ENCODE results near the gene MTHFSD. TPM values are rescaled to one million over a fixed set of nuclear protein-coding genes. Genes with fewer than 3 reads are reported as not detected.

Gene MTHFSD
- total and polyA plus RNA-seq, 2 donors, result 12.0 to 20.7 TPM

DNA sequence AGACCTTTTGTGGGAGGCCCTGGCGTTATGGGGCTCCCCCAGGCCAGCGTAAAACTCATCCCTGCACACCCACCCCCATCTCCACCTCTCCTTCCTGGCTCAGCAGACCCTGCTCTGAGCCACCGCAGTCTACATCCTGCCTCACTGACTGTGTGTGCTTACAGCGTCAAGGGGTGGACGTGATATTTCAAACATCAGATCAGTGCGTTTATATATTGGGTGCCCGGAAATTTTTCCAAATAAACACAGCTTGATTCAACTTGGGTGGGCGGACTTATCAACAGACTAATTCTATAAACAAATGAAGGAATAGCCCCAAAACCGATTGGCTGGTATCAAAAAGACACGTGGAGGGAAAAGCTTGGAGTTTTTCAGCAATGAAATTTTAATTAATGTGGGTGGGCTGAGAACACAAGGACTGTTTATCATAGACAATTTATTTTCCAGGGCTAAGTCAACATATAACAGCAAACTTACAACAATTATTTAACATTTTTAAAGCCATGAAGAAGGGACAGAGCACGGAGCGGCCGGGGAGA lies 23.1 kb upstream of the MTHFSD start, which contains the start of gene FOXL1:
Gene FOXL1 (plus strand): TSS at position 489 of the 539 bp plus-strand sequence. CDS start 175 bp downstream, outside the sequence.
- H3K4me1 ChIP-seq (ENCODE audit: insufficient read depth), result no peaks in the 10 kb centered on the region
- 34% methylated on average over 13 of the region's 13 CpGs for WGBS
- H3K27ac ChIP-seq (ENCODE audit: low read depth), result peak within 1 kb of the TSS; percentile 75
- no peaks in the 10 kb centered on the region for H3K36me3 ChIP-seq (ENCODE audit: insufficient read depth)
- no peak for DNase-seq (ENCODE audit: extremely low spot score)
- H3K4me3 ChIP-seq (ENCODE audit: low read depth, low read length), result peak within 1 kb of the TSS; percentile 60

DNA sequence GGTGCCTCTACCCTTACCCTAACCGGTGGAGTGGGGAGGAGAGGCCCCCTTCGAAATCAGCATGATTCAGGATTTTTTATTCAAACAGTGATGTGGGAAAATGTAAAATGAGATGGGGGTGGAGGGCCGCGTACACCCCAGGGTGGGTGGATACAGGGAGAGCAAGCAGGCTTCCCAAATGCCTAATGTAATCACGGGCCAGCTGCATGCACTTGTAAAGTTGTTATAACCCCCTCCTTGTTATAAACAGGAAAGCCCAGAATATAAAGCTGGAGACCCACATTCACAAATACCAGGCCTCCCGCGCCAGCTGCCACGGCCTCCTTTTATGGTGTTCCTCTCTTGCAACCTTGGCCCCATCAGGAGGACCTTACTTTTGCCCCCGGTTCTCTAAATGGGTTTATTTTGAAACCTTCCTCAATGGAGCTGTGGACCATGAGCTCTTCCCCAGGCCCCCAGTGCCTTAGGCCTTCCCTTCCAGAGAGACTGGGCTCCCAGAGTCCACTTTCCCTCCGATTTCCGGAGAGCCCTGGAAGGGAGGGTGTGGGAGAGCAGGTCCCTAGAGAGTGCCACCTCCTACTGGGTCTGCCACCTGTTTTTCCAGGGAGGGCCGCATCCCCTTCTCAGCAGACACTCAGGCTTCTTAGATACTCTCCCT lies 22.4 kb upstream of the MTHFSD start:
- no peaks in the 10 kb centered on the region for H3K4me1 ChIP-seq (ENCODE audit: insufficient read depth)
- 43% methylated on average over 12 of the region's 12 CpGs for WGBS
- peak overlapping the region; percentile 28 for H3K27ac ChIP-seq (ENCODE audit: low read depth)
- H3K36me3 ChIP-seq (ENCODE audit: insufficient read depth), result no peaks in the 10 kb centered on the region
- H3K4me3 ChIP-seq (ENCODE audit: low read depth, low read length), result no peak overlapping the region
- DNase-seq (ENCODE audit: extremely low spot score), result no peak

DNA sequence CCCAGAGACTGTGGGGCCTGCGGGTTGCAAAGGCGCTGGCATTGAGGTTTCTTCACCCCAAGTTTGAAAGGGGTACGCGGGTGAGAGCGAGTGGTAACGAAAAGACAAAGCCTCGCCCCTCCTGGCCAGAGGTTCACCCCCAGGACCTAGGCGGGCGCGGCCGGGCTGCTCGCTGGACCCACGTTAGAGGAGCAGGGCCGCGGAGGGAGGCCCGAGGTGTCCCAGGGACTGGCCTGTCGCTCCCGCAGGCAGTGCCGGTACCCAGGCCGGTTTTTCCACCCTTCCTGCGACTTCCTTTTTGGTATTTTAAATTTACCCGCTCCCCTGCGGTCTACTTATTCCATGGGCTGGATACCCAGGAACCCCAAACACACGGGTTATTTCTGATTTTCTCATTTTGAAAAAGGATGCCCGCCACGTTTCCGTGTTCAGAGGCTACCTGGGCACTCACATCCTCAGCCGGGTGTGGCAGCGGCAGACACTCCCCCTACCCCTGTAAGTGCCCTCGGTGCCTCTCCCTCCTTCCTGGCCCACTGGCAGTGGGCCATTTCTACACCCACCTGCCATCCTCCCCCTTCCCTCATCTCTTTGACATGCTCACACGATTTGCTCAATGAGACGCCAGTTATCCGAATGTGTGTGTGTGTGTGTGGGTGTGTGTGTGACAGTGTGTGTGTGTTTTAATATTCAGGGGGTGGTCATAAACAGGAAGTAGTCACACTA lies 21.7 kb upstream of the MTHFSD start:
- no peaks in the 10 kb centered on the region for H3K36me3 ChIP-seq (ENCODE audit: insufficient read depth)
- no peak overlapping the region for H3K27ac ChIP-seq (ENCODE audit: low read depth)
- 24% methylated on average over 33 of the region's 33 CpGs for WGBS
- no peaks in the 10 kb centered on the region for H3K4me1 ChIP-seq (ENCODE audit: insufficient read depth)
- no peak for DNase-seq (ENCODE audit: extremely low spot score)
- peak overlapping the region; percentile 34 for H3K4me3 ChIP-seq (ENCODE audit: low read depth, low read length)

DNA sequence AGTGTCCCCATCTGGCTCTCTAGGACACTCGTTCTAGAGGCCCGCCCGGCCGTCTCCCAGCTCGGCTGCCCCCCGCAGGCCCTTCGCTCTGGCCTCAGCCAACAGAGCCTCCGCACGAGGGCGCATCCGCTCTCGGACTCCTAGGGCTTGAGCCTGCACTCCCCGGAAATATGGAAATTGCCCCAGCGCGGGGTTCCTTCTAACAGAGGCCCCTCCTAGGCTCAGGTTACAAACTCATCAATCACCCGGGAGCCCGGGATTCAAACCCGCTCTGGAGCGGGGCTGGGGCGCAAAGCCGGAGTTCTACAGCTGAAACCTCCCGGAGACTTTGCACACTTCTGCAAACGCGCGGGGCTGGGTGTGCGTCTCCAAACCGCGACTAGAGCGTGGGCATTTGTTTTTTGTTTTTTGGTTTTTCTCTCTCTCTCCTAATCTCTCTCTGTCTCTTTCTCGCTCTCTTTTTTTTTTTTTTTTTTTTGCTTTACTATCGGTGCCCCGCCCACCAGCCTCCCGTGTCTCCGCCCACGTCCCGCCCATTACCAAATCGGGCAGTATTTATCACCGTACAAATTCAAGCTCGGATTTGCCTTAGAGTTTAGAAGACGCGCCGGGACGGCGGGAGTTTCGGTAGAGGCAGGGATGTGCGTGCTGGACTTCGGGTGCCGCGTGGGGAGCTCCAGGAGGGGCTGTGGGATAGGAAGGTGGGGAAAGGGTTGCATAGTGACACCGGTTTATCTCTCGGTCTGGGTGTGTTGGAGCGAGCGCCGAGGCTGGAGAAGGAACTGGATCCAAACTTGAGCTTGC lies 20.9 kb upstream of the MTHFSD start:
- no peaks in the 10 kb centered on the region for H3K4me1 ChIP-seq (ENCODE audit: insufficient read depth)
- H3K36me3 ChIP-seq (ENCODE audit: insufficient read depth), result no peaks in the 10 kb centered on the region
- peak; percentile 74 for DNase-seq (ENCODE audit: extremely low spot score)
- WGBS, result 1% methylated on average over 54 of the region's 54 CpGs
- peak overlapping the region; percentile 34 for H3K4me3 ChIP-seq (ENCODE audit: low read depth, low read length)
- H3K27ac ChIP-seq (ENCODE audit: low read depth), result no peak overlapping the region

DNA sequence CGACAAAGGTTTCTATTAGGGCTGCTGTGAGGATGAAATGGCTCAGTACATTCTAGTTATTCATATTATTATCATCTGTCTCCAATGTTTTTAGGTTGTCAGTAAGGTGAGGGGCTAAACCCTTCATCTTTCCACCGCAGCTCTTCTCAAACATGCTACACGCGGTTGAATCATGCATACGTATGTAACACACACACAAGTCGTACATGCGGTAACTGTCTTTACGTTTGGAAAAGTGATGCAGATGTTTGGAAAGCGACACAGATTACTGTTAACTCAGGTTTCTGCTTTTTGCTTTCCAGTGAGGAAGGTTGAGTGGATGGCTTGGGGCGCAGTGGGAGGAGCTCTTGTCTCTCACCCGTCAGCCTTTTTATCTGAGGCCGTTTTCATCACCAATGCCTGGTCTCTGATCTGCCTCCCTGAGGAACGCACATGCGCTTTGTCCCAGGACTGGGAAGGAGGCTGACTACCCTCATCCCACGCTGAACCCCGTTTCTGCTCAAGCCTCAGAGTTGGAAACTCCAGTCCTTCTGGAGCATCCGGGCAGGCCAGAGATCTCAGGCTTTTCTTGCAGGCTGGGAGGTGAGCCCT lies 20.2 kb upstream of the MTHFSD start:
- no peaks in the 10 kb centered on the region for H3K36me3 ChIP-seq (ENCODE audit: insufficient read depth)
- no peak overlapping the region for H3K27ac ChIP-seq (ENCODE audit: low read depth)
- H3K4me3 ChIP-seq (ENCODE audit: low read depth, low read length), result no peak overlapping the region
- no peak for DNase-seq (ENCODE audit: extremely low spot score)
- H3K4me1 ChIP-seq (ENCODE audit: insufficient read depth), result no peaks in the 10 kb centered on the region
- WGBS, result 67% methylated on average over 17 of the region's 17 CpGs

DNA sequence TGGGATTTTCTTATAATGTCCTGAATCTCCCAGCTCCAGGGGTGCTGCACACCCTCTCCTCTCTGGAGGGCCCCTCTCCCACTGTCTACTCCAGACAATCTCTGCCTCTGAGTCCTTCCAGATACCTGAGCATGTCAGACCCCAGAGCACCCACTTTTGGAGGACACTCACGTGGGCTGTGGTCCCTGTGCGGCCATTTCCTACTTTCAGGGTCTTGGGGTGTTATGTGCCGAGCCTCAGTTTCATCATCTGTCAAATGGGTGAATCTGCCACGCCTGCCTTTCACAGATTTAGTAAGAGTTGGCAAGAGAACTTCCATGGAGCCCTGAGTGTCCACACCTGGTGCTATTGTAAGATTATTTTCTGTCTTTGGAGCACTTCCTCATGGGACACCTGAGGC lies 19.6 kb upstream of the MTHFSD start:
- Histone ChIP-seq H3K4me3 (ENCODE audit: low read depth, low read length) (no peak overlapping the region), H3K36me3 (ENCODE audit: insufficient read depth) (no peaks in the 10 kb centered on the region), H3K4me1 (ENCODE audit: insufficient read depth) (no peaks in the 10 kb centered on the region), H3K27ac (ENCODE audit: low read depth) (no peak overlapping the region)
- WGBS, result 84% methylated on average over 4 of the region's 4 CpGs
- DNase-seq (ENCODE audit: extremely low spot score), result no peak

DNA sequence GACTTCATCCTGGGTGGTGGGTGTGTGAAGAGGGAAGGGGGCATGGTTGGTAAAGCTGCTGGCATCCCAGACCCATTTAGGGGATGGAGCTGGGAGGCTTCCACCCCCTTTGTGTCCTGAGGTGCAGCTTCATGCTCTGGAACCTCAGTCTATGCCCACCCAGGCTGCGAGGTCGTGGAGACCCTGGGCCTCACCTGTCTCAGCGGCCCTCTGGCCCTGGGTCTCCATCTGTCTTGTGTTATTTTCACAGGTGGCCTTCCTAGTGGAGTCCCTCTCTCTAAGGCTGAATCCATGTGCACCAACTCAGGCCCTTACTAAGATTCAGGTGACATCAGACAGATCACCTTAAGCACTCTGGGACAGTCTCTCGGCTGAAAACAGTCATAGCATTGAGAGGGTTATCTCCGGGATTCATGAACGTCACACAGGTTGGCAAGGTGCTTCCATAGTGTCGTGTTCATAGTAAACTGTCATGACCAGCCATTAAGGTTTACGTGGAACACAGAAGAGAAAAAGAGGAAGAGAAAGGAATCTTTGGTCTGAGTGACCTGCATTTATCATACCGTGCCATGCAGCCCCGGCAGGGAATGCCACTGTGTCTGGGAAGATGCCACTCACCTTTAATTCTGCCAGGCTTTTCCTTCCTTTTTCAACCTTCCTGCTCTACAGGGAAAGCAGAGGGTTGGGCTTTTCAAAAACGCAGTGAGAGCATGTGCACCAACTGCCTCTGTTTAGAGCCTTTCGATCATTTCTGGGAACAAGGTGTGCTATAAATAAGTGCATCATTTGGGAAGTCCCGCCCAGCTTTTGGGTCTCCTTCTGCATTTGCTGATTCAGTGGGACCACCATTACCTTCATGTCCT lies 18.8 kb upstream of the MTHFSD start:
- no peak overlapping the region for H3K4me3 ChIP-seq (ENCODE audit: low read depth, low read length)
- no peaks in the 10 kb centered on the region for H3K4me1 ChIP-seq (ENCODE audit: insufficient read depth)
- 78% methylated on average over 13 of the region's 13 CpGs for WGBS
- no peak overlapping the region for H3K27ac ChIP-seq (ENCODE audit: low read depth)
- no peak for DNase-seq (ENCODE audit: extremely low spot score)
- no peaks in the 10 kb centered on the region for H3K36me3 ChIP-seq (ENCODE audit: insufficient read depth)

DNA sequence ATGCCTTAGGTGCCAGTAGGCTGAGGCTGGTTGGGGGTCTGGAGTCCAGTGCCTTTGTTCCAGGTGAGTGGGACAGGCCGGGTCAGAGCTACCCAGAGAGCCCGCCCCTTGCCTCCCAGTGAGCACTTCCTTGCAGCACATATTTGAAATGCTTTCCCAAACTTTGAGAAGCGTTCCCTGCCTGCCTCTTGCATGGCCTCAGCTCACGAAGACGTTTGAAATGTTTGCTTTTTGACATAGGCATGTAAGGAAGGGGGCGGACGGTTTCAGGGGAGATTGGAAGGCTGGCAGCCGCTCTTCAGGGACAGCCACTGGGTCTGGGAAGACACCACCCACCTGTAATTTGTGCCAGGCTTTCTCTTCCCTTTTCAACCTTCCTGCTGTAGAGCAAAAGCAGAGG lies 18.2 kb upstream of the MTHFSD start:
- WGBS, result 63% methylated on average over 8 of the region's 8 CpGs
- Histone ChIP-seq H3K36me3 (ENCODE audit: insufficient read depth) (no peaks in the 10 kb centered on the region), H3K4me3 (ENCODE audit: low read depth, low read length) (no peak overlapping the region), H3K4me1 (ENCODE audit: insufficient read depth) (no peaks in the 10 kb centered on the region), H3K27ac (ENCODE audit: low read depth) (no peak overlapping the region)
- DNase-seq (ENCODE audit: extremely low spot score), result no peak

DNA sequence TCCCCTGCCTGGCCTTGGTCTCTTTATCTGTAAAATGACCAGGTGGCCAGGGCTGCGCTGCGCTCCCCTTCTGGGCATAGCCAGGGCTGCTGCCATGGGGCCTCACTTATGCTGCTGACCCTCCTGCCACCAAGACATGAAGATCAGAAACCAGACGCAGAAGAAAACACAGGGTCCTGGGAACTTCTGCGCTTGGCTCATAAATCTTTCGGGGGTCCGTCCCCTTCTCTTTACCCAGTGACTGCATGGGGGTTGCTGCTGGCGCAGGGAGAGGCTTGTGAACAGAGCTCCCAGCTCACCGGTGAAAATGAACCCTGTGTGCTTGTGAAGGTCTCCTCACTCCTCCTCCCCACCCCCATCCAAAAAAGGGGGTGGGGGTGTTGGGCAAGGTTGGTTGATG lies 17.6 kb upstream of the MTHFSD start:
- 86% methylated on average over 8 of the region's 8 CpGs for WGBS
- H3K27ac ChIP-seq (ENCODE audit: low read depth), result no peak overlapping the region
- no peak overlapping the region for H3K4me3 ChIP-seq (ENCODE audit: low read depth, low read length)

DNA sequence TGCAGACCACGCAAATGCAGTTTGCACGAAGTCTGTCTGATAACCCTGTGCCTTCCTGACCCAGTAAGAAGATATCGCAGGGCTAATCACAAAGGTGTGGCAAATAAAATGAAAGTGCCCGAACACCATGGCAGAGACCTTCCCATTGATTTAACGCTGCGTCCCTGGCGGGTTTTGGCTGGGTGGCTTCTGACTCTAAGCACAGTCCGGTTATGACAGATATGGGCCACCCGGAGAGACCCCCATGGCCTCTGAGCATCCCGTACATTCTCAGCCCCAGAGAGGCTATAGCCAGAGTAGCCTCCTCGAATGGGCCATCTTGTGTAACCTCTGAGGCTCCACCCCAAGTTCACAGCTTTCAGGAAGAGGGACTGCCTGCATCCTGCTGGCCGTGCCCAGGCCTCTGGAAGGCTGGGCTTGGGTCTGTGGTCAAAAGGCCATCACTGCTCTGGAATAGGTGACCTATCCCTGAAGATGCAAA lies 17.0 kb upstream of the MTHFSD start:
- Histone ChIP-seq H3K4me3 (ENCODE audit: low read depth, low read length) (no peak overlapping the region), H3K27ac (ENCODE audit: low read depth) (no peak overlapping the region)
- DNase-seq (ENCODE audit: extremely low spot score), result no peak

More for the DNA sequence above, 17.6 kb upstream of the MTHFSD start:
- H3K36me3 ChIP-seq (ENCODE audit: insufficient read depth), result no peaks in the 10 kb centered on the region
- no peaks in the 10 kb centered on the region for H3K4me1 ChIP-seq (ENCODE audit: insufficient read depth)
- DNase-seq (ENCODE audit: extremely low spot score), result no peak

DNA sequence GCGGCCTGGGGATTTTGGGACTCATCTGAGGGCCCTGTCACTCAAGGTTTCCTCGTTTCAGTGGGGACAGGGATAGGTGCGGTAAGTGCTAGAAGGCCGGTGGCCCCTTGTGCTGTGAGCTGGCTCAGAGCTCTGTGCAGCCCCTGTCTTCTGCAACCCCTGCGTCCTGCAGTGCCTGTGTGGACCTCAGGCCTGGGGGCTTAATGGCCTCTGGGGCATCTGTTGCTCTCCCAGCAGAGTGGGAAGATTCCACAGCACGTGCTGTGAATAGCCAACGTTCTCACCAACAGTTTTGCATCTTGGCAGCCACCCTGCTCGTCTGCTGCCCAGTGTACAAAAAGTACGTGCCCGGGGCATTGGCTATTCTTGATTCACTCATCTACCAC lies 16.5 kb upstream of the MTHFSD start:
- H3K27ac ChIP-seq (ENCODE audit: low read depth), result no peak overlapping the region
- peaks cover 1% of the 10 kb centered on the region for H3K4me1 ChIP-seq (ENCODE audit: insufficient read depth)
- 85% methylated on average over 10 of the region's 10 CpGs for whole genome bisulfite sequencing
- DNase-seq (ENCODE audit: extremely low spot score), result no peak
- no peaks in the 10 kb centered on the region for H3K36me3 ChIP-seq (ENCODE audit: insufficient read depth)
- no peak overlapping the region for H3K4me3 ChIP-seq (ENCODE audit: low read depth, low read length)

More for the DNA sequence above, 17.0 kb upstream of the MTHFSD start:
- H3K4me1 ChIP-seq (ENCODE audit: insufficient read depth), result peaks cover under 1% of the 10 kb centered on the region
- no peaks in the 10 kb centered on the region for H3K36me3 ChIP-seq (ENCODE audit: insufficient read depth)
- WGBS, result 83% methylated on average over 12 of the region's 12 CpGs
